Lower leg skin (tissue), 4 donors: Measurements from ENCODE around the gene ANO10. TPM values are rescaled to one million over a fixed set of nuclear protein-coding genes. Genes with fewer than 3 reads are reported as not detected.

Experiments used
- DNase-seq, 2 donors: peaks; one replicate each; pipeline ENCODE4 v3.0.0-alpha.2; 2019; ENCODE audit warnings: low spot score in 2 of 2
- H3K4me3 ChIP-seq: fragments of 200-600 bp; sonication (generic); 2 replicates; pipeline ENCODE4 v1.5.1; 2017; ENCODE audit warnings: mild to moderate bottlenecking, low read depth; ENCODE audit not compliant: poor library complexity, severe bottlenecking
- CTCF ChIP-seq, 3 donors: fragments of 450-650 bp; IDR thresholded peaks; one replicate each; pipeline ENCODE4 v1.5.1; 2016; ENCODE audit warnings: antibody characterized with exemption in 3 of 3, mild to moderate bottlenecking in 3 of 3, moderate library complexity in 2 of 3
- POLR2A ChIP-seq, 2 donors: fragments of 450-650 bp; IDR thresholded peaks; one replicate each; pipeline ENCODE4 v1.6.1; 2016 to 2017; ENCODE audit warnings: antibody characterized with exemption in 2 of 2, mild to moderate bottlenecking in 1 of 2, moderate library complexity in 1 of 2
- WGBS, 2 donors: methylation state at CpG; one replicate each; pipeline ENCODE4 v1.1.5; 2018; 5-methylcytosine and 5-hydroxymethylcytosine counted together
- intact Hi-C: fragments of 100-400 bp; cut with DNase I; formaldehyde crosslinking; loops from one replicate; pipeline ENCODE4 v1.15.0; 2023; ENCODE audit warnings: low total_unique reads
- total RNA-seq, 4 donors: library from RNA; depleted of rRNA; stranded (reverse); fragments of >200 nt; gene quantifications; one replicate each; pipeline ENCODE4 v1.1.0, GENCODE V29; 2016

The ANO10 gene
- total RNA-seq, 4 donors from 2014 or later = 31.6 to 41.5 (median 37.5) TPM

DNA sequence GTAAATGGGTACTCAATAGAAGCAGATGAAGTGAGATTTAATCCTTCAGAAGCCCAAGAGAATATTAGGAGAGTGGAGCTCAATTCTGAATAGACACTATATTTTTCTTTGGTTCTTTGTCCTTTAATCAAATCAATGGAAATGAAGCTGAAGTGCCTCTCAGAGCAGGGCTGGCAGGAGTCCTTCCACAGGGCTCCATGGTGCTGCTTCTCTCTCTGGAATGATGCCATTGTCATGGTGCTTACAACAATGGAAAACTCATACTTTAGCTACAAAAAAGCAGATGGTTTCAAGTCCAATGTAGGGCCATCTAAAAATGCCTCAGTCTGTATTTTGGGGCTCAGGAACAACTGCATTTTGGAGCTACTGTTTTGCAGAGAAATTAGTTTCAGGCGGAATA, 210.4 kb downstream of the ANO10 start:
- 87 to 94% methylated on average over 1 of the region's 1 CpG for WGBS, 2 donors

DNA sequence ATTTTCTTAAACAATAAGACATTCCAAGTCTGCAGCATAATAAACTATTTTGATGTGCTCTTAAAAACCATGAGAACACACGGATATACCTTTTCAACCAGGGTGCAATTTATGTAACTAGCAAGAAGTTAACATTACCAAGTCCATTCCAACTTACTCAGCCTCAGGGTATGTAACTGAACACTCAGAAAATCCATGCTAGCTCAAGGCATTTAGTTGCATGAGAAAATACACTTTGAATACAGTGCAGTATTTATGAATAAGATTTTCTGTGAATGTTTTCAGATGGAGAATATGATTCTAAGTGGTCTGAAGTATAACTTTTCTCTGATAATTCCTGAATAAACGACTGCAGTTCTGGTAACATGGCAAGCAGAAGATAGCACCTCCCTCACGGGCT, 211.2 kb downstream of the ANO10 start:
- no peak overlapping the region for H3K4me3 ChIP-seq
- DNase-seq = no peak
- WGBS, 2 donors = 85 to 88% methylated on average over 3 of the region's 3 CpGs
- TF ChIP-seq POLR2A (IDR thresholded peaks at IDR 0.05) (no peak), CTCF (IDR thresholded peaks at IDR 0.05) (no peak)
- intact Hi-C loops = no loop called here

More for the DNA sequence above, 210.4 kb downstream of the ANO10 start:
- TF ChIP-seq CTCF (IDR thresholded peaks at IDR 0.05) (no peak), POLR2A (IDR thresholded peaks at IDR 0.05) (no peak)
- no peak overlapping the region for H3K4me3 ChIP-seq
- intact Hi-C loops = no loop called here
- DNase-seq = no peak

GRCh38 chr3:43409506-43409905, 212.3 kb downstream of the ANO10 start:
- 92 to 94% methylated on average over 4 of the region's 4 CpGs for WGBS, 2 donors
- H3K4me3 ChIP-seq = no peak overlapping the region
- intact Hi-C loops = no loop called here
- TF ChIP-seq CTCF (IDR thresholded peaks at IDR 0.05) (no peak), POLR2A (IDR thresholded peaks at IDR 0.05) (no peak)
- DNase-seq = no peak

- WGBS, 2 donors = 90 to 95% methylated on average over 4 of the region's 4 CpGs
- intact Hi-C loops = no loop called here
- no peak for TF ChIP-seq POLR2A (IDR thresholded peaks at IDR 0.05)
- no peak for TF ChIP-seq CTCF (IDR thresholded peaks at IDR 0.05)
- no peak for DNase-seq
- H3K4me3 ChIP-seq = no peak overlapping the region
Measured at GRCh38 chr3:43406643-43407023, 215.2 kb downstream of the ANO10 start.

- no peak for TF ChIP-seq POLR2A (IDR thresholded peaks at IDR 0.05)
- no peak for TF ChIP-seq CTCF (IDR thresholded peaks at IDR 0.05)
- WGBS, 2 donors = 70 to 76% methylated on average over 11 of the region's 11 CpGs
- H3K4me3 ChIP-seq = no peak overlapping the region
- no peak for DNase-seq
- intact Hi-C loops = no loop called here
Measured at GRCh38 chr3:43405888-43406642, 215.7 kb downstream of the ANO10 start.
